SU-DHL-6 (cell line): ENCODE results near the gene ERICH2.

Source experiments
- H2AFZ ChIP-seq: fragments of 200-600 bp; sonication (generic); 2 replicates; pipeline ENCODE4 v1.6.1; 2014; ENCODE audit warnings: low read depth, mild to moderate bottlenecking, moderate library complexity, mixed read lengths, antibody characterized with exemption, low read length; ENCODE audit not compliant: severe bottlenecking
- H3F3A ChIP-seq: fragments of 200-600 bp; shearing (Covaris generic); 2 replicates; pipeline ENCODE4 v1.6.0; 2016; ENCODE audit warnings: antibody characterized with exemption, mild to moderate bottlenecking; ENCODE audit not compliant: insufficient read depth
- H3K27ac ChIP-seq: fragments of 200-600 bp; sonication (generic); 2 replicates; pipeline ENCODE4 v1.5.1; 2016; ENCODE audit warnings: low read depth, mild to moderate bottlenecking, low read length, moderate library complexity, mixed read lengths
- H3K27me3 ChIP-seq: fragments of 200-600 bp; sonication (generic), shearing (Covaris generic); 2 replicates; pipeline ENCODE4 v1.6.0; 2014; ENCODE audit warnings: mild to moderate bottlenecking, low read length
- H3K36me3 ChIP-seq: fragments of 200-600 bp; sonication (generic); 2 replicates; pipeline ENCODE4 v1.6.1; 2014; ENCODE audit warnings: mild to moderate bottlenecking, low read length, mixed read lengths
- H3K4me2 ChIP-seq: fragments of 300-600, 200-600 bp; shearing (Covaris generic), sonication (generic); 2 replicates; pipeline ENCODE4 v1.6.0; 2014; ENCODE audit warnings: low read length, low read depth, mild to moderate bottlenecking; ENCODE audit not compliant: poor library complexity, severe bottlenecking
- H3K4me3 ChIP-seq: fragments of 200-600 bp; sonication (generic); 2 replicates; pipeline ENCODE4 v1.5.1; 2014; ENCODE audit warnings: antibody characterized with exemption, low read length, mild to moderate bottlenecking, mixed read lengths; ENCODE audit not compliant: insufficient read depth, poor library complexity, severe bottlenecking
- H3K79me2 ChIP-seq: fragments of 200-600 bp; sonication (generic); 2 replicates; pipeline ENCODE4 v1.6.1; 2014; ENCODE audit warnings: mild to moderate bottlenecking, low read length, moderate library complexity; ENCODE audit not compliant: insufficient read depth
- H3K9ac ChIP-seq: fragments of 200-600 bp; sonication (generic); 2 replicates; pipeline ENCODE4 v1.7.0; 2014; ENCODE audit warnings: mild to moderate bottlenecking, low read length
- H3K9me2 ChIP-seq: fragments of 200-600 bp; sonication (generic); replicated peaks from 2 replicates; pipeline ENCODE4 v1.6.1; 2014; ENCODE audit warnings: low read length; ENCODE audit not compliant: insufficient read depth
- H3K9me3 ChIP-seq: fragments of 200-600 bp; sonication (generic); 2 replicates; pipeline ENCODE4 v1.6.1; 2014; ENCODE audit warnings: low read length, mixed read lengths; ENCODE audit not compliant: insufficient read depth
- H4K20me1 ChIP-seq: fragments of 200-600 bp; sonication (generic); 2 replicates; pipeline ENCODE4 v1.6.1; 2014; ENCODE audit warnings: low read depth, mild to moderate bottlenecking, antibody characterized with exemption, low read length, moderate library complexity, mixed read lengths
- CTCF ChIP-seq: fragments of 200-600 bp; sonication (generic); IDR thresholded peaks from one replicate; pipeline ENCODE4 v1.5.1; 2017; ENCODE audit warnings: antibody characterized with exemption, mild to moderate bottlenecking, low read length, moderate library complexity; ENCODE audit not compliant: insufficient read depth, poor library complexity, severe bottlenecking
- EZH2phosphoT487 ChIP-seq: fragments of 200-600 bp; sonication (generic), shearing (Covaris generic); conservative IDR thresholded peaks from 2 replicates; pipeline ENCODE4 v1.6.1; 2018; ENCODE audit warnings: mild to moderate bottlenecking, antibody characterized with exemption, low read length, moderate library complexity, mixed read lengths

Gene ERICH2

GRCh38 chr2:170815311-170815710 is 45.1 kb downstream of the ERICH2 start:
- Histone ChIP-seq H3K36me3 (no peaks in the 10 kb centered on the region), H2AFZ (no peak overlapping the region)

GRCh38 chr2:170815746-170816503 is 45.7 kb downstream of the ERICH2 start:
- Histone ChIP-seq H3K27ac (no peak overlapping the region), H3K4me2 (peak overlapping the region; percentile 22), H4K20me1 (no peaks in the 10 kb centered on the region), H3K79me2 (no peaks in the 10 kb centered on the region), H3K9ac (no peak overlapping the region), H3F3A (no peaks in the 10 kb centered on the region), H3K27me3 (no peaks in the 10 kb centered on the region), H2AFZ (no peak overlapping the region), H3K9me3 (no peaks in the 10 kb centered on the region), H3K36me3 (no peaks in the 10 kb centered on the region), H3K9me2 (no peaks in the 10 kb centered on the region), H3K4me3 (no peak overlapping the region)
- TF ChIP-seq CTCF (peak; percentile 42), EZH2phosphoT487 (no peak)

More at GRCh38 chr2:170815311-170815710, 45.1 kb downstream of the ERICH2 start:
- Histone ChIP-seq H3K9me2 (no peaks in the 10 kb centered on the region), H3K4me3 (no peak overlapping the region), H4K20me1 (no peaks in the 10 kb centered on the region), H3K9ac (no peak overlapping the region), H3F3A (no peaks in the 10 kb centered on the region), H3K27ac (no peak overlapping the region), H3K27me3 (no peaks in the 10 kb centered on the region), H3K9me3 (no peaks in the 10 kb centered on the region), H3K79me2 (no peaks in the 10 kb centered on the region), H3K4me2 (peak overlapping the region; percentile 17)
- TF ChIP-seq CTCF (no peak), EZH2phosphoT487 (no peak)

- TF ChIP-seq CTCF = no peak
- H3K27me3 ChIP-seq = no peaks in the 10 kb centered on the region
- H4K20me1 ChIP-seq = no peaks in the 10 kb centered on the region
- no peaks in the 10 kb centered on the region for H3K36me3 ChIP-seq
- no peaks in the 10 kb centered on the region for H3K9me3 ChIP-seq
- H3K27ac ChIP-seq = no peak within 1 kb of the TSS
- H3K9me2 ChIP-seq = no peaks in the 10 kb centered on the region
- H3F3A ChIP-seq = no peaks in the 10 kb centered on the region
- H2AFZ ChIP-seq = no peak within 1 kb of the TSS
- no peaks in the 10 kb centered on the region for H3K79me2 ChIP-seq
- H3K9ac ChIP-seq = no peak within 1 kb of the TSS
- no peak within 1 kb of the TSS for H3K4me3 ChIP-seq
- peak within 1 kb of the TSS; percentile 22 for H3K4me2 ChIP-seq
Observed at GRCh38 chr2:170816504-170817092, 46.4 kb downstream of the ERICH2 start, which contains the start of gene GAD1. Gene GAD1, plus strand, starts transcription at chr2:170816887. Its CDS starts 1,705 bp downstream, at chr2:170818592.
